Tibial nerve (tissue), 4 donors: ENCODE results near the gene CHI3L1. TPM values are rescaled to one million over a fixed set of nuclear protein-coding genes. Genes with fewer than 3 reads are reported as not detected.

Source experiments
- DNase-seq, 2 donors: peaks; one replicate each; pipeline ENCODE4 v3.0.0-alpha.2; 2019; ENCODE audit warnings: low spot score in 2 of 2
- H3K27ac ChIP-seq, 4 donors: fragments of 200-600 bp; sonication (generic) in 3 of 4; one replicate each; pipeline ENCODE4 v1.5.1; 2017 to 2019; ENCODE audit warnings: mild to moderate bottlenecking in 1 of 4
- H3K27me3 ChIP-seq, 2 donors: fragments of 200-600 bp; sonication (generic) in 1 of 2; one replicate each; pipeline versions ENCODE4 v1.5.1 to v1.6.0; 2017 to 2019
- H3K36me3 ChIP-seq, 3 donors: fragments of 200-600 bp; sonication (generic); one replicate each; pipeline ENCODE4 v1.5.1; 2018 to 2019
- H3K4me1 ChIP-seq, 4 donors: fragments of 200-600 bp; sonication (generic) in 3 of 4; one replicate each; pipeline ENCODE4 v1.5.1; 2017 to 2019
- H3K4me3 ChIP-seq, 4 donors: fragments of 200-600 bp; sonication (generic) in 3 of 4; one replicate each; pipeline ENCODE4 v1.5.1; 2017 to 2019; ENCODE audit warnings: mild to moderate bottlenecking in 1 of 4, moderate library complexity in 1 of 4
- H3K9me3 ChIP-seq, 4 donors: fragments of 200-600 bp; sonication (generic) in 3 of 4; one replicate each; pipeline ENCODE4 v1.5.1; 2017 to 2019
- CTCF ChIP-seq, 5 experiments: fragments of 200-600 bp in 3 of 5; fragments of 450-650 bp in 2 of 5; sonication (generic) in 3 of 5; IDR thresholded peaks; one replicate each; pipeline ENCODE4 v1.5.1; 2016 to 2019; ENCODE audit warnings: antibody characterized with exemption in 5 of 5, mild to moderate bottlenecking in 3 of 5, moderate library complexity in 2 of 5
- EP300 ChIP-seq, 2 donors: sonication (generic); formaldehyde crosslinking; IDR thresholded peaks; one replicate each; pipeline ENCODE4 v1.6.1; 2017; ENCODE audit warnings: antibody characterized with exemption in 2 of 2, mild to moderate bottlenecking in 1 of 2
- POLR2A ChIP-seq, 2 donors: fragments of 450-650 bp; IDR thresholded peaks; one replicate each; pipeline ENCODE4 v1.6.1; 2017; ENCODE audit warnings: antibody characterized with exemption in 2 of 2, mild to moderate bottlenecking in 2 of 2, moderate library complexity in 2 of 2
- WGBS, 2 donors: methylation state at CpG; one replicate each; pipeline ENCODE4 v1.1.5; 2018; 5-methylcytosine and 5-hydroxymethylcytosine counted together
- total RNA-seq, 4 donors: library from RNA; depleted of rRNA; stranded (reverse); fragments of >200 nt; gene quantifications; one replicate each; pipeline ENCODE4 v1.1.0, GENCODE V29; 2016

Gene CHI3L1
- total RNA-seq, 4 donors from 2014 or later = 5.0 to 150 (median 18.8) TPM; not detected in 1

- Histone ChIP-seq H3K4me1 (no peaks in the 10 kb centered on the region), H3K27me3 (no peaks in the 10 kb centered on the region), H3K27ac (no peak overlapping the region), H3K9me3 (peaks cover 0 to 8% (median 0%) of the 10 kb centered on the region in 4 donors), H3K4me3 (no peak overlapping the region), H3K36me3 (no peaks in the 10 kb centered on the region)
- no peak for DNase-seq
- TF ChIP-seq POLR2A (IDR thresholded peaks at IDR 0.05) = no peak
- TF ChIP-seq EP300 (IDR thresholded peaks at IDR 0.05) = no peak
- no peak for TF ChIP-seq CTCF (IDR thresholded peaks at IDR 0.05)
- WGBS, 2 donors = 75 to 83% methylated on average over 13 of the region's 13 CpGs
Observed at GRCh38 chr1:203153989-203154821, 32.3 kb downstream of the CHI3L1 start.

DNA sequence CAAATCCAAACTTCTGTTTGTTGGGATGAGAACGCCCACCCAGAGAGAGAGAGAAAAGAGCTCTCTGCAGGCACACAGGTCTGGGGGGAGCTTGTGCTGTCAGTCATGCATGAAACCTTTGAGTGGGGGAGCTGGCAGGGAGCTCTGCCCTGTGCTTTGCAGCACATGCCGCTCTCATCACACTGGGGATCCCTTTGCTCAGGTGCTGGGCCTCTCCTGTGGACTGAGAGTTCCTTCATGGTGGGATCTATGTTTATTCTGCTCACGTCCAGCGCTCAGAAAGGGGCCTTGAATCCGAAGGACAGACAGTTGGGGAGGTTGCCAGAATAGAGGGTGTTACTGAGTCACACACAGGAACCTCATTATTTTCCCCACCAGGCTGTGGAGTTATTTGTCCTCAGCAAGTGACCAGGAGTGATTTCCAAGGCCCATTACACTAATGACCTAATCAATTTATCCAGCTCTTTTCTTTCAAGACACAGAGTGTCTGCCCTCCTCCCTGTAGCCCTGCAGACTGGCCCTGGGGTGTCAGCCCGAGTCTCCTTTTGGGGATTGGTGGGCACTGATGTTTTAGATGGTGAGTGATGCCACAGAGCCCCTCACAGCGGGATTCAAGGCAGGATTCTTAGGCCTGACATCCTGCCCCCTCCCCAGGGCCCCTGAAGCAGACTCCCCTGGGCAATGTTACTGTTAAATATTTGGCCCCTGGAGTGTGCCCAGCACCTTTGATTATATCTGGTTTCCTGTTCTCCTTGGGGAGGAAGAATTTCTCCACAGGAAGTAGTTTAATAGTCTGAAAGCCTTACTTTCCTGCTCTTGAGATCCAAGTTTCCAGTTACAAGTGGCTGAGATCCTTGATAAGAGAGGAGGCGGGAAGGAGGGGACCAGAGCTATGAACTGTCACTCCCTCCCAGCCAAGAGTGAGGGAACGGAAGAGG is 33.2 kb downstream of the CHI3L1 start:
- WGBS, 2 donors = 75% methylated on average over 9 of the region's 9 CpGs

DNA sequence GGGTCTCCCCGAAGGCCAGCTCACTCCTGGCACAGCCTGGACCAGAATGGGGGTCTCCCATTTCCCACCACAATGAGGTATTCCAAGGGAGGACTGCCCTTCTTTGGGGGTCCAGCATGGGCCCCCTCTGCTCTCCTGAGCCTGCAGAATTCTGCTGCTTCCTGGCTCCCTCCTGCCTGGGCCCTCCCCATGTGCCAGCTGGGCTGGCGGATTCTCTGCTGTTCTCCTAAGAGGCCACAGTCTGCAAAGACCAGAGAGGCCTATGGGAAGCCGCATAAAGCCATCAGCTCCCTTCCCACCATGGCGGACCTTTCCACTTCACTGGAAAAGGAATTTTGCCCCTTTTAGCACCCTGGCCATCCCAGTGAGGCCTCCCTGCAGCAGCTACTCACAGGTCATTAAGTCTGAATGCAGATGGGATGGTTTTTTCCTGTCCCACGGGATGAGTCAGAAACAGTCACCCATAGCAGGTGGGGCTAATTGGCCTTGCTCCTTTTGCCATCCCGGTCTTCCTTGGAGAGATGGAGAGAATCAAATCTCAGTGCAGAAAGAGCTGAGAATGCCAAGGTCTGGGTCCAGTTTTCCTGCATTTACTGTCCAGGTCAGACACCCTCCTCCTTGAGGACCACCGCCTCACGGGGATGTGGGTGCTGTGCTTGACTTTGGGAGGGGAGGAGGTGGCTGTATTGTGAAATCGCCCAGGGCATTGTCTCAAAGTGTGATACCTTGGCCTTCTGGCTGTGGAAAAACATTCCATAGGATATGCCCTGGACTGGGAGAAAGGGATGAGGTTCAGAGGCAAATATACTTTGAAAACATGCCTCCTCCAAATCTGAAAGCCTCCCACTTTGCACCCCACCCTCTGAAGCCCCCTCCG is 34.1 kb downstream of the CHI3L1 start:
- no peaks in the 10 kb centered on the region for H3K9me3 ChIP-seq
- WGBS, 2 donors = 80 to 82% methylated on average over 9 of the region's 10 CpGs
- DNase-seq = no peak
- H3K27ac ChIP-seq = no peak overlapping the region
- no peaks in the 10 kb centered on the region for H3K27me3 ChIP-seq
- TF ChIP-seq EP300 (IDR thresholded peaks at IDR 0.05) (no peak), POLR2A (IDR thresholded peaks at IDR 0.05) (no peak), CTCF (IDR thresholded peaks at IDR 0.05) (no peak)
- no peak overlapping the region for H3K4me3 ChIP-seq
- H3K36me3 ChIP-seq = no peaks in the 10 kb centered on the region
- peaks cover 0 to 5% (median 0%) of the 10 kb centered on the region in 4 donors for H3K4me1 ChIP-seq

More for the DNA sequence above, 33.2 kb downstream of the CHI3L1 start:
- Histone ChIP-seq H3K27me3 (no peaks in the 10 kb centered on the region), H3K36me3 (no peaks in the 10 kb centered on the region), H3K4me1 (no peaks in the 10 kb centered on the region), H3K9me3 (peaks cover 0 to 2% (median 0%) of the 10 kb centered on the region in 4 donors), H3K4me3 (no peak overlapping the region), H3K27ac (no peak overlapping the region)
- TF ChIP-seq CTCF (IDR thresholded peaks at IDR 0.05) (no peak), EP300 (IDR thresholded peaks at IDR 0.05) (no peak), POLR2A (IDR thresholded peaks at IDR 0.05) (no peak)
- DNase-seq = no peak

DNA sequence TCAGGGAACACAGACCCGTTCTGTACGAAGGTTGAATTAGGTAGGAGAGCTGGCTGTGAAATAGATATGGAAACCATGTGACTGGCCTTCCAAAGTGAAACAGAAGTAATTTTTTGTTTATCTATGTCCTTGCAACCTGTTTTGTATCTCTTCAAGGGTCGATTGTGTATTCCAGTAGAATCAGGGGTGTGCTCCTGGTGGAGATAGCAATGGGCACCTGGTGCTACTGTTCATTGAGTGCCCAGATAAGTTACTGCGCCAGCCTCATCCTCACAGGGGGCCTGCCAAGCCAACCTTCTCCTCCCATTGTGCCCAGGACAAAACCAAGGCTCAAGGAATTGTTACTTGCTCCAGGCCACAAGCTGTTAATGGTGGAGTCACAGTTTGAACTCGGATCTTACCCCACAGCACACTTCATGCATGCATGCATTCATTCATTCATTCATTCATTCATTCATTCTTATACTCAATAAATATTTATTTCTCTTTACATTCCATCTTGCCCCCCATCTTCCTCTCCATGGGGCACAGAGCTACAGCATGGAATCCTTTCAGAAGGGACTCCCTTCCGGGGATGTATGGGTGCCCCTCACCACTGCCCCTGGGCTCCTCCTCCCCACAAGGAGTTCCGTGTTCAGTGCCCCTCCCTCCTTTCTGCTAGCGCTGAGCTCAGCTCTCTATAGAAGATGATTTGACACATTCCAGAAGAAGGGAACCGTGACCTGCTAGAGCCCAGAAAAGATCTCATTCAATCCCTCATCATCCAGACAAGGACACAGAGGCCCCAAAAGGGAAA is 34.9 kb downstream of the CHI3L1 start:
- Histone ChIP-seq H3K27me3 (no peaks in the 10 kb centered on the region), H3K27ac (no peak overlapping the region), H3K4me1 (peaks cover 0 to 7% (median 0%) of the 10 kb centered on the region in 4 donors), H3K4me3 (no peak overlapping the region), H3K36me3 (no peaks in the 10 kb centered on the region), H3K9me3 (no peaks in the 10 kb centered on the region)
- TF ChIP-seq POLR2A (IDR thresholded peaks at IDR 0.05) (no peak), CTCF (IDR thresholded peaks at IDR 0.05) (no peak), EP300 (IDR thresholded peaks at IDR 0.05) (no peak)
- no peak for DNase-seq
- 53 to 62% methylated on average over 9 of the region's 9 CpGs for WGBS, 2 donors
